K562 (cell line): ENCODE results near the gene CAPRIN1.

Experiments
- CBX8 ChIP-seq: fragments of 200-600 bp; sonication (generic); IDR thresholded peaks from 2 replicates; pipeline ENCODE4 v1.6.1; 2012; ENCODE audit warnings: borderline replicate concordance, mixed run types, low read depth, mild to moderate bottlenecking, moderate library complexity, mixed read lengths, low read length, control low read depth, inconsistent platforms; ENCODE audit not compliant: poor library complexity, severe bottlenecking; ENCODE audit errors: extremely low read depth
- DDX20 ChIP-seq: fragments of 450-650 bp; IDR thresholded peaks from 2 replicates; pipeline ENCODE4 v1.6.1; 2016; ENCODE audit warnings: missing genetic modification characterization, low read depth, mild to moderate bottlenecking, missing compliant biosample characterization, moderate library complexity
- HMG20A ChIP-seq: fragments of 450-650 bp; formaldehyde crosslinking; conservative IDR thresholded peaks from 2 replicates; pipeline ENCODE4 v1.4.0; 2020; ENCODE audit warnings: mild to moderate bottlenecking, mixed read lengths
- MEIS2 ChIP-seq: fragments of 450-650 bp; IDR thresholded peaks from 2 replicates; pipeline ENCODE4 v1.6.1; 2014; ENCODE audit warnings: mild to moderate bottlenecking; ENCODE audit not compliant: partially characterized antibody
- MYC ChIP-seq, 2 experiments: fragments of 250-450 bp in 1 of 2; sonication (Bioruptor Pico) in 1 of 2; IDR thresholded peaks; 2 replicates each; pipeline versions ENCODE4 v1.5.1 to v1.6.1; 2012 to 2021; ENCODE audit warnings: low read depth in 2 of 2, borderline replicate concordance in 1 of 2, improper control_type of control experiment in 1 of 2, low read length in 1 of 2, mild to moderate bottlenecking in 1 of 2, moderate library complexity in 1 of 2
- POLR2AphosphoS5 ChIP-seq: IDR thresholded peaks from 2 replicates; pipeline ENCODE4 v1.6.1; 2011; ENCODE audit warnings: mild to moderate bottlenecking, low read depth, low read length, moderate library complexity; ENCODE audit not compliant: control insufficient read depth, insufficient read depth
- RAD21 ChIP-seq, 2 experiments: fragments of 250-450 bp in 1 of 2; fragments of 450-650 bp in 1 of 2; sonication (Bioruptor Pico) in 1 of 2; formaldehyde crosslinking in 1 of 2; IDR thresholded peaks in 1 of 2; conservative IDR thresholded peaks in 1 of 2; 2 replicates each; pipeline versions ENCODE4 v1.4.0 to v1.8.0; 2020 to 2022; ENCODE audit warnings: mild to moderate bottlenecking in 2 of 2, moderate library complexity in 1 of 2
- SIN3A ChIP-seq, 2 experiments: fragments of 150-350 bp in 1 of 2; IDR thresholded peaks; 2 replicates each; pipeline ENCODE4 v1.6.1; 2011 to 2016; ENCODE audit warnings: borderline replicate concordance in 2 of 2, low read depth in 2 of 2, low read length in 2 of 2, mild to moderate bottlenecking in 2 of 2, moderate library complexity in 2 of 2; ENCODE audit not compliant: control insufficient read depth in 1 of 2
- TEAD4 ChIP-seq, 2 experiments: sonication (generic) in 1 of 2; formaldehyde crosslinking in 1 of 2; IDR thresholded peaks; 2 replicates each; pipeline versions ENCODE4 v1.6.1 to v1.8.0; 2012 to 2022; ENCODE audit warnings: borderline replicate concordance in 1 of 2, inconsistent platforms in 1 of 2, low read length in 1 of 2, mild to moderate bottlenecking in 1 of 2, missing genetic modification reagents in 1 of 2
- ZBTB8A ChIP-seq: fragments of 450-650 bp; IDR thresholded peaks from 2 replicates; pipeline ENCODE4 v1.6.1; 2018; ENCODE audit warnings: mild to moderate bottlenecking, moderate library complexity; ENCODE audit not compliant: partially characterized antibody
- ZFP30 ChIP-seq: fragments of 250-450 bp; sonication (Bioruptor Pico); IDR thresholded peaks from 2 replicates; pipeline ENCODE4 v1.8.0; 2022; ENCODE audit warnings: moderate library complexity, mild to moderate bottlenecking, inconsistent platforms, borderline replicate concordance
- ZFX ChIP-seq: sonication (generic); formaldehyde crosslinking; IDR thresholded peaks from 2 replicates; pipeline ENCODE4 v1.8.0; 2022; ENCODE audit warnings: mild to moderate bottlenecking, missing genetic modification reagents, moderate library complexity
- TF ChIP-seq, protein P1 (sequence below), 3 experiments: IDR thresholded peaks in 2 of 3; conservative IDR thresholded peaks in 1 of 3; 2 replicates each; pipeline ENCODE4 v1.5.1; 2011 to 2012; ENCODE audit warnings: low read length in 3 of 3, mild to moderate bottlenecking in 3 of 3, control low read depth in 2 of 3, improper control_type of control experiment in 1 of 3, inconsistent platforms in 1 of 3, low read depth in 1 of 3, mixed read lengths in 1 of 3, moderate library complexity in 1 of 3; ENCODE audit not compliant: insufficient read depth in 2 of 3
- TF ChIP-seq, protein P2 (sequence below), 2 experiments: fragments of 450-650 bp; IDR thresholded peaks; 2 replicates each; pipeline ENCODE4 v1.6.1; 2016; ENCODE audit warnings: mild to moderate bottlenecking in 2 of 2, borderline replicate concordance in 1 of 2, low read depth in 1 of 2, moderate library complexity in 1 of 2

DNA sequence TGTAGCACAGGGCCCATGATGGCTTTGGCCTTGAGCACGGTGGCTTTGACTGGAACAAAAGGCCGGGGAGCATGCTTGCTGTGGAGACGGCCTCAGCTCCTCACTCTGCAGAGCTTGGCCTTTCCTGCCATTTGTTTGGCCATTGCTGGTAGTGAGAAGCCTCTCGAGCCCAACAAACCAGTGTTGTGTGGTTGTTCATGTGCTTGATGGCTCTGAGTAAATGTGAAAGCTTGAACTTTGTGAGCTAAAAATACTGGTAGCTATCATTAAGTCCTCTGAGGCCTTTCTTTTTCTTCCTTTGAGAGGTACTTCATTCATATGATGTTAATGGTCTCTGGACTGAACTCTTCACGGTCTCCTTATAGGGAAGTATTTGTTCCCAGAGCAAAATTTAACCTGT lies 93.5 kb downstream of the CAPRIN1 start:
- TF ChIP-seq MYC (IDR thresholded peaks at IDR 0.05; ENCODE audit: low read depth, low read length) (no peak), MYC (CRISPR knock-in tag; IDR thresholded peaks at IDR 0.05; ENCODE audit: borderline replicate concordance, low read depth) (no peak), ZFX (CRISPR knock-in tag) (no peak), TEAD4 (IDR thresholded peaks at IDR 0.05; ENCODE audit: low read length) (no peak), TEAD4 (CRISPR knock-in tag; IDR thresholded peaks at IDR 0.05; ENCODE audit: borderline replicate concordance) (no peak), DDX20 (tag) (no peak), MEIS2 (no peak), HMG20A (no peak), ZBTB8A (no peak), ZFP30 (CRISPR knock-in tag) (no peak), CBX8 (no peak), SIN3A (IDR thresholded peaks at IDR 0.05; ENCODE audit: borderline replicate concordance in 2 of 2, control insufficient read depth in 1 of 2, low read depth in 2 of 2, low read length in 2 of 2) (no peak), RAD21 (CRISPR knock-in tag; conservative IDR thresholded peaks at IDR 0.05 in 1 of 2, IDR thresholded peaks at IDR 0.05 in 1 of 2) (no peak), POLR2AphosphoS5 (no peak)
- TF ChIP-seq, protein P1, sequence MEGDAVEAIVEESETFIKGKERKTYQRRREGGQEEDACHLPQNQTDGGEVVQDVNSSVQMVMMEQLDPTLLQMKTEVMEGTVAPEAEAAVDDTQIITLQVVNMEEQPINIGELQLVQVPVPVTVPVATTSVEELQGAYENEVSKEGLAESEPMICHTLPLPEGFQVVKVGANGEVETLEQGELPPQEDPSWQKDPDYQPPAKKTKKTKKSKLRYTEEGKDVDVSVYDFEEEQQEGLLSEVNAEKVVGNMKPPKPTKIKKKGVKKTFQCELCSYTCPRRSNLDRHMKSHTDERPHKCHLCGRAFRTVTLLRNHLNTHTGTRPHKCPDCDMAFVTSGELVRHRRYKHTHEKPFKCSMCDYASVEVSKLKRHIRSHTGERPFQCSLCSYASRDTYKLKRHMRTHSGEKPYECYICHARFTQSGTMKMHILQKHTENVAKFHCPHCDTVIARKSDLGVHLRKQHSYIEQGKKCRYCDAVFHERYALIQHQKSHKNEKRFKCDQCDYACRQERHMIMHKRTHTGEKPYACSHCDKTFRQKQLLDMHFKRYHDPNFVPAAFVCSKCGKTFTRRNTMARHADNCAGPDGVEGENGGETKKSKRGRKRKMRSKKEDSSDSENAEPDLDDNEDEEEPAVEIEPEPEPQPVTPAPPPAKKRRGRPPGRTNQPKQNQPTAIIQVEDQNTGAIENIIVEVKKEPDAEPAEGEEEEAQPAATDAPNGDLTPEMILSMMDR (IDR thresholded peaks at IDR 0.05 in 2 of 3, conservative IDR thresholded peaks at IDR 0.05 in 1 of 3; ENCODE audit: insufficient read depth in 2 of 3, low read depth in 1 of 3, low read length in 3 of 3) = no peak
- TF ChIP-seq, protein P2, sequence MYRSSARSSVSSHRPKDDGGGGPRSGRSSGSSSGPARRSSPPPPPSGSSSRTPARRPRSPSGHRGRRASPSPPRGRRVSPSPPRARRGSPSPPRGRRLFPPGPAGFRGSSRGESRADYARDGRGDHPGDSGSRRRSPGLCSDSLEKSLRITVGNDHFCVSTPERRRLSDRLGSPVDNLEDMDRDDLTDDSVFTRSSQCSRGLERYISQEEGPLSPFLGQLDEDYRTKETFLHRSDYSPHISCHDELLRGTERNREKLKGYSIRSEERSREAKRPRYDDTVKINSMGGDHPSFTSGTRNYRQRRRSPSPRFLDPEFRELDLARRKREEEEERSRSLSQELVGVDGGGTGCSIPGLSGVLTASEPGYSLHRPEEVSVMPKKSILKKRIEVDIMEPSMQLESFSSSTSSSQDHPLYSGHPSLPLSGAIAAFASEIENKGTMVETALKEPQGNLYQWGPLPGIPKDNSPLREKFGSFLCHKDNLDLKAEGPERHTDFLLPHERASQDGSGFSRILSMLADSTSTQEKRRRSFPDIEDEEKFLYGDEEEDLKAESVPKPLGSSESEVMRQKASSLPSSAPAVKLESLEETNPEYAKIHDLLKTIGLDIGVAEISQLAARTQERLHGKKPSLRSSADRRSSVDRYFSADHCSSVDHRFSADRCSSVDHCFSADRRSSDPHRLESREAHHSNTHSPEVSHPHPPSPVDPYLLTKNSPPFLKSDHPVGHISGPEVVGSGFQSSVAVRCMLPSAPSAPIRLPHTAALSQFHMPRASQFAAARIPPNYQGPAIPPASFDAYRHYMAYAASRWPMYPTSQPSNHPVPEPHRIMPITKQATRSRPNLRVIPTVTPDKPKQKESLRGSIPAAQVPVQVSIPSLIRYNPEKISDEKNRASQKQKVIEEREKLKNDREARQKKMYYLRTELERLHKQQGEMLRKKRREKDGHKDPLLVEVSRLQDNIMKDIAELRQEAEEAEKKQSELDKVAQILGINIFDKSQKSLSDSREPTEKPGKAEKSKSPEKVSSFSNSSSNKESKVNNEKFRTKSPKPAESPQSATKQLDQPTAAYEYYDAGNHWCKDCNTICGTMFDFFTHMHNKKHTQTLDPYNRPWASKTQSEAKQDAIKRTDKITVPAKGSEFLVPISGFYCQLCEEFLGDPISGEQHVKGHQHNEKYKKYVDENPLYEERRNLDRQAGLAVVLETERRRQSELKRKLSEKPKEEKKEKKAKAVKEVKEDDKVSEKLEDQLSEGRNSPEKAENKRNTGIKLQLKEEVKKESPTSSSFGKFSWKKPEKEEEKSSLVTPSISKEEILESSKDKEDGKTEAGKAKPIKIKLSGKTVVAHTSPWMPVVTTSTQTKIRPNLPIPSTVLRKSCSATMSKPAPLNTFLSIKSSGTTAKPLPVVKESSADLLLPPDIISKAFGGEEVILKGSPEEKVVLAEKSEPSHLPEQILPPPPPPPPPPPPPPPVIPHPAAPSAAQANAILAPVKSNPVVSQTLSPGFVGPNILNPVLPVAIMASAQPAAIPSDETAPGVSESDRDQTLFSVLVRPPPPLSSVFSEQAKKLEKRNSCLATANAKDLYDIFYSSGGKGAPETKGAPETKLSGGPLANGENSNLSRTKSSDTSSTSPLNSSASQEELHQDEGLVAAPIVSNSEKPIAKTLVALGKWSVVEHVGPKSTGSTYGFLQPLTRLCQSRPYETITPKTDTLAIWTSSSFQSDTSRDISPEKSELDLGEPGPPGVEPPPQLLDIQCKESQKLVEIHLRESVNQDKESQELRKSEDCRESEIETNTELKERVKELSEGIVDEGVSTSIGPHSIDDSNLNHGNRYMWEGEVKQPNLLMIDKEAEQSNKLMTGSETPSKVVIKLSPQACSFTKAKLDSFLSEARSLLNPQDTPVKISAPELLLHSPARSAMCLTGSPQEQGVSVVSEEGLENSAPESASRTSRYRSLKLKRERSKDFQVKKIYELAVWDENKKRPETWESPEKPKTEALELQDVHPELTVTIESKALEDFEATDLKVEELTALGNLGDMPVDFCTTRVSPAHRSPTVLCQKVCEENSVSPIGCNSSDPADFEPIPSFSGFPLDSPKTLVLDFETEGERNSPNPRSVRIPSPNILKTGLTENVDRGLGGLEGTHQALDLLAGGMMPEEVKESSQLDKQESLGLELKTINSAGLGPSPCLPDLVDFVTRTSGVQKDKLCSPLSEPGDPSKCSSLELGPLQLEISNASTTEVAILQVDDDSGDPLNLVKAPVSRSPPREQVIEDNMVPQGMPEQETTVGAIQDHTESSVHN (IDR thresholded peaks at IDR 0.05; ENCODE audit: borderline replicate concordance in 1 of 2, low read depth in 1 of 2) = no peak
